Endometrium (tissue), 2 donors: ENCODE results near the gene BMP6.

ENCODE experiments used
- FAIRE-seq: peaks from 2 replicates; lab custom pipeline; 2012; peaks lifted over from hg19 to GRCh38; lab: Jason Lieb, UNC
- donor health status: control.
- donor health status: control.

Gene BMP6

GRCh38 chr6:7725849-7726415, at the start of gene BMP6:
TSS of gene BMP6 (plus strand) at chr6:7726099. CDS start at chr6:7726956, 857 bp downstream.
- no peak for FAIRE-seq

- no peak for FAIRE-seq
These were observed 48.7 kb upstream of the BMP6 start for GRCh38 chr6:7677229-7677628.

GRCh38 chr6:7680393-7681075, 45.4 kb upstream of the BMP6 start:
- no peak for FAIRE-seq

GRCh38 chr6:7681449-7681848, 44.5 kb upstream of the BMP6 start:
- no peak for FAIRE-seq

- FAIRE-seq = no peak
These were observed 41.8 kb upstream of the BMP6 start for GRCh38 chr6:7684076-7684475.

- FAIRE-seq = no peak
These were observed 41.1 kb upstream of the BMP6 start for GRCh38 chr6:7684843-7685242.

GRCh38 chr6:7685276-7685675, 40.6 kb upstream of the BMP6 start:
- no peak for FAIRE-seq

- FAIRE-seq = no peak
These were observed 38.5 kb upstream of the BMP6 start for GRCh38 chr6:7687145-7688111.

- FAIRE-seq = no peak
These were observed 34.9 kb upstream of the BMP6 start for GRCh38 chr6:7691021-7691420.

GRCh38 chr6:7691675-7692452, 34.0 kb upstream of the BMP6 start:
- no peak for FAIRE-seq

- no peak for FAIRE-seq
These were observed 33.5 kb upstream of the BMP6 start for GRCh38 chr6:7692453-7692784.

- FAIRE-seq = no peak
These were observed 32.1 kb upstream of the BMP6 start for GRCh38 chr6:7693827-7694226.

GRCh38 chr6:7696061-7696460, 29.8 kb upstream of the BMP6 start:
- FAIRE-seq = no peak

GRCh38 chr6:7697432-7697819, 28.5 kb upstream of the BMP6 start:
- no peak for FAIRE-seq

- no peak for FAIRE-seq
These were observed 27.9 kb upstream of the BMP6 start for GRCh38 chr6:7697820-7698623.

- no peak for FAIRE-seq
These were observed 24.6 kb upstream of the BMP6 start for GRCh38 chr6:7701212-7701834.

- no peak for FAIRE-seq
These were observed 22.7 kb upstream of the BMP6 start for GRCh38 chr6:7703148-7703680.

- FAIRE-seq = no peak
These were observed 20.4 kb upstream of the BMP6 start for GRCh38 chr6:7705483-7705882.

- FAIRE-seq = no peak
These were observed 19.6 kb upstream of the BMP6 start for GRCh38 chr6:7706269-7706668.

- FAIRE-seq = no peak
These were observed 18.1 kb upstream of the BMP6 start for GRCh38 chr6:7707787-7708186.

GRCh38 chr6:7719364-7719850, 6.5 kb upstream of the BMP6 start:
- FAIRE-seq = no peak
